Measurements from ENCODE around the gene RGL1.

The RGL1 gene

DNA sequence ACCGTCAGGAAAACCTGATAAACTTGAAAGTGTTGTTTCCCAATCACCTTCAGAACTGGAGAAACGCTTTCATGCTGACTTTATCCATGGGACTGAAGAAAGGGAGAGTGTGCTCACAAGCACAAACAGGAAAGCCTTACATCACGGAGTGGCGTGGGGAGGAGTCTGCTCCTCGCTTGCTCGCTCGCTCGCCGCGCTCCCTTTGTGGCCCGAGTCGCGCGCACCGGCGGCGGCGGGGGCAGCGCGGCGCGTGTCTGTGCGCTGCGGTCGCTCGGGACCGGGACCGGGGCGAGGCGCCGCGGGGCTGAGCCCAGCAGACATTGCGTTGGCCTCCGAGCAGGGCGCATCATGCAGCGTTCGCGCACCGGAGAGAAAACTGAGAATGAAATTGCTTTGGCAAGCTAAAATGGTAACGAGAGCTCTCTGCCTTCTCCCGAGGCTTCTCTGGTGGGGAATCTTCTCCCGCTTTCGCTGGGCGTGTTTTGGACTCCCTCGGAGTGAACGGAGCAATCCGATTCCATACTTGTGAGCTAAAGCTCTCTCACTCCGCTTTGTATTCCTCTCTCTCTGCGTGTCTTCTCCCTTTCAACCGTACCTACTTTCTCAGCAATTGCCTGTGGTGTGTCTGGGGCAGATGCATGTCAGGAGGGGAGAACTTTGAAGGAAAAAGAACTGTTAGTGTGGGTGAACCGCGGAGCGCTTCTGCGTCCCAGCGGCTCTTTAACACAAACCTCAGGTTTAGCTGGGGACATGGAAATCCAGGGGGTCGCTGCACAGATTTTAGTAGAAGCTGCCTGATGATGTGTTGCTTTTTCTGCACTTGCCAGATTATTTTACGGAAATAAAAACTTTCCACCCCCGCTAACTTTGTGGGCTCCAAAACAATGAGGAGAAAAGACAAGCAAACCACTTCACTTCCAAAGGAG, at the start of gene RGL1:
Gene RGL1 (plus strand): TSS at position 205 of the 926 bp plus-strand sequence. CDS start 178 bp downstream, at position 383.
- Histone ChIP-seq H3K36me3 (ENCODE audit: insufficient read depth, low read length) (no peaks in the 10 kb centered on the region), H3K4me1 (ENCODE audit: insufficient read depth, low read length, severe bottlenecking) (no peaks in the 10 kb centered on the region), H3K79me2 (ENCODE audit: insufficient read depth, low read length) (no peaks in the 10 kb centered on the region), H3K9me3 (ENCODE audit: low read length) (peaks cover 6% of the 10 kb centered on the region; the same call in 1 of the 2 replicates), H3F3A (ENCODE audit: insufficient read depth, low read length) (no peaks in the 10 kb centered on the region), H3K4me2 (ENCODE audit: low read length) (no peak within 1 kb of the TSS), H2AFZ (ENCODE audit: low read length) (no peak within 1 kb of the TSS), H3K9me2 (ENCODE audit: low read depth, low read length) (no peaks in the 10 kb centered on the region), H3K27me3 (ENCODE audit: insufficient read depth, low read length) (no peaks in the 10 kb centered on the region), H4K20me1 (ENCODE audit: insufficient read depth, low read length) (no peaks in the 10 kb centered on the region), H3K4me3 (ENCODE audit: low read depth, low read length, poor library complexity, severe bottlenecking) (no peak within 1 kb of the TSS), H3K9ac (ENCODE audit: low read length) (no peak within 1 kb of the TSS), H3K27ac (ENCODE audit: low read depth, low read length, poor library complexity, severe bottlenecking) (no peak within 1 kb of the TSS)
- TF ChIP-seq, protein P1, sequence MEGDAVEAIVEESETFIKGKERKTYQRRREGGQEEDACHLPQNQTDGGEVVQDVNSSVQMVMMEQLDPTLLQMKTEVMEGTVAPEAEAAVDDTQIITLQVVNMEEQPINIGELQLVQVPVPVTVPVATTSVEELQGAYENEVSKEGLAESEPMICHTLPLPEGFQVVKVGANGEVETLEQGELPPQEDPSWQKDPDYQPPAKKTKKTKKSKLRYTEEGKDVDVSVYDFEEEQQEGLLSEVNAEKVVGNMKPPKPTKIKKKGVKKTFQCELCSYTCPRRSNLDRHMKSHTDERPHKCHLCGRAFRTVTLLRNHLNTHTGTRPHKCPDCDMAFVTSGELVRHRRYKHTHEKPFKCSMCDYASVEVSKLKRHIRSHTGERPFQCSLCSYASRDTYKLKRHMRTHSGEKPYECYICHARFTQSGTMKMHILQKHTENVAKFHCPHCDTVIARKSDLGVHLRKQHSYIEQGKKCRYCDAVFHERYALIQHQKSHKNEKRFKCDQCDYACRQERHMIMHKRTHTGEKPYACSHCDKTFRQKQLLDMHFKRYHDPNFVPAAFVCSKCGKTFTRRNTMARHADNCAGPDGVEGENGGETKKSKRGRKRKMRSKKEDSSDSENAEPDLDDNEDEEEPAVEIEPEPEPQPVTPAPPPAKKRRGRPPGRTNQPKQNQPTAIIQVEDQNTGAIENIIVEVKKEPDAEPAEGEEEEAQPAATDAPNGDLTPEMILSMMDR (IDR thresholded peaks at IDR 0.05; ENCODE audit: low read length) = no peak
- no peak for TF ChIP-seq EZH2 (IDR thresholded peaks at IDR 0.05; ENCODE audit: borderline replicate concordance, low read length)

DNA sequence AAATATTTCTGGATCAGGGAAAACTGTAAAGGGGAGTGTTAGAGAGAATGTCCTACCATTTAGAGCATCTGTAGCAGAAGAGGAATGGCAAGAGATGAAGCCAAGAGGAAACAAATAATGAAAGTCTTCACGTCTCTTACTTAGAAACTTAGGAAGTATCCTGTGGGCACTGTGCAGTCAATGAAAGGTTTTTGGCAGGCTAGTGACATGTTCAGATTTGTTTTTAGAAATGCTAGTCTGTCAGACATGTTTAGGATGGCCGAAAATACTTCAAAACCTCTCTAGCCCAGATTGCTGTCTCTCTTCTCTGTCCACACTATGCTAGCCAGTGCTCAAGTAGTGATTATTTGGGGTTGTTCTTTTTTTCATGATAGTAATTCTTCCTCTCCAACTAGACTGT, 48.6 kb upstream of the RGL1 start:
- Histone ChIP-seq H3F3A (ENCODE audit: insufficient read depth, low read length) (no peaks in the 10 kb centered on the region), H3K4me1 (ENCODE audit: insufficient read depth, low read length, severe bottlenecking) (no peaks in the 10 kb centered on the region), H3K36me3 (ENCODE audit: insufficient read depth, low read length) (no peaks in the 10 kb centered on the region), H3K9me2 (ENCODE audit: low read depth, low read length) (no peaks in the 10 kb centered on the region), H3K9ac (ENCODE audit: low read length) (no peak overlapping the region), H3K9me3 (ENCODE audit: low read length) (no peaks in the 10 kb centered on the region), H3K27ac (ENCODE audit: low read depth, low read length, poor library complexity, severe bottlenecking) (no peak overlapping the region), H2AFZ (ENCODE audit: low read length) (no peak overlapping the region), H3K4me2 (ENCODE audit: low read length) (no peak overlapping the region), H3K79me2 (ENCODE audit: insufficient read depth, low read length) (no peaks in the 10 kb centered on the region), H3K27me3 (ENCODE audit: insufficient read depth, low read length) (no peaks in the 10 kb centered on the region), H3K4me3 (ENCODE audit: low read depth, low read length, poor library complexity, severe bottlenecking) (no peak overlapping the region), H4K20me1 (ENCODE audit: insufficient read depth, low read length) (no peaks in the 10 kb centered on the region)
- TF ChIP-seq EZH2 (IDR thresholded peaks at IDR 0.05; ENCODE audit: borderline replicate concordance, low read length) = no peak
- TF ChIP-seq, protein P1 (IDR thresholded peaks at IDR 0.05; ENCODE audit: low read length) = no peak

DNA sequence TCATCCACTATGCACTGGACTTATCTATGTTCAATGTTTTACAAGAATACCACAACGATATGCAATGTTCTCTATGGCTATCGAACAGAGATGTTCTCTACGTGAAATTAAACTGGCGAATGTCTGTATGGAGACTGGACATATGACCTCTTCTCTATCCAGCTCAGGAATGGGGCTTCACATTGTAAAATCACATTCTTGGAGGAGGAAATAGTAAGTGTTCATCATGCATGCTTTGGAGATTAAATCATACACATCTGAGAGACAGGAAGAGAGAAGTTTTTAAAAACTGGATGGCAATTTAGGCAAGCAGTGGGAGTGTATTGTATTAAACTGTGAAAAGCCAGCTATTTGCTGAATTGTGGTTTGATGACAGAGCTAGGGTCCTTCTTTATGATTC, 47.9 kb upstream of the RGL1 start:
- no peaks in the 10 kb centered on the region for H4K20me1 ChIP-seq (ENCODE audit: insufficient read depth, low read length)
- no peak overlapping the region for H3K4me2 ChIP-seq (ENCODE audit: low read length)
- no peak overlapping the region for H2AFZ ChIP-seq (ENCODE audit: low read length)
- no peaks in the 10 kb centered on the region for H3K36me3 ChIP-seq (ENCODE audit: insufficient read depth, low read length)
- no peaks in the 10 kb centered on the region for H3K9me2 ChIP-seq (ENCODE audit: low read depth, low read length)
- no peak overlapping the region for H3K9ac ChIP-seq (ENCODE audit: low read length)
- H3K9me3 ChIP-seq (ENCODE audit: low read length) = no peaks in the 10 kb centered on the region
- no peak overlapping the region for H3K27ac ChIP-seq (ENCODE audit: low read depth, low read length, poor library complexity, severe bottlenecking)
- TF ChIP-seq EZH2 (IDR thresholded peaks at IDR 0.05; ENCODE audit: borderline replicate concordance, low read length) = no peak
- TF ChIP-seq, protein P1 (IDR thresholded peaks at IDR 0.05; ENCODE audit: low read length) = no peak
- H3K4me1 ChIP-seq (ENCODE audit: insufficient read depth, low read length, severe bottlenecking) = no peaks in the 10 kb centered on the region
- no peaks in the 10 kb centered on the region for H3K79me2 ChIP-seq (ENCODE audit: insufficient read depth, low read length)
- no peak overlapping the region for H3K4me3 ChIP-seq (ENCODE audit: low read depth, low read length, poor library complexity, severe bottlenecking)
- no peaks in the 10 kb centered on the region for H3F3A ChIP-seq (ENCODE audit: insufficient read depth, low read length)
- H3K27me3 ChIP-seq (ENCODE audit: insufficient read depth, low read length) = no peaks in the 10 kb centered on the region
